ENCODE results near the gene MAMDC2. TPM values are rescaled to one million over a fixed set of nuclear protein-coding genes. Genes with fewer than 3 reads are reported as not detected.

The MAMDC2 gene
- total RNA-seq, 1 experiment from 2014 or later: 4.6 TPM

DNA sequence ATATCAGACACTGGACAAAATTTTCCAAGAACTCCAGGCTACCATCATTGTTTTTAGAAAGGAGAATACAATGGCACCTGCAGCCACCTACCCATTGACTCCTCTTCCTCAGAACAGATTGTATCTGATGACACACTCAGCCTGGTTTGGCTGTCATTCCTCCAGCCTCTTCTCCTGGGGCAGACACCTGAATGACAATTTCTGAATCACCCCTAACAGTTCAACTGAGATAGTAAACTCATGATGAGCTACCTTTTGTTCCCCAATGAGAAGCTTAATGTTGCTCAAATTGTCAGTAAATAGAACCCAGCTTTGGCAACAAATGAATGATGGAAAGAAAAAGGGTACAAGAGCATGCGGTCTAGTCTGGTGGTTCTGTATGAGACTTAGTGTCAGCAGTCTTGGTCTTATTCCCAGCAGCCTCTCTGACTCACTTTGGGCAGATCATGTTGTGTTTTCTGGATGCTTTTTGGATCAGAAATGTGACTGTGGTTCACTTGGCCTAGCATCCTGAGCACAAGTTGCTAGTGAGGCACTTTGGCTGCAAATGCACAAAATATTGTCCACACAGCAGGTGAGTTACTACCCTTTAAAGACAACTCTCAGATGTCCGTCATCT, 78.3 kb downstream of the MAMDC2 start:
- Histone ChIP-seq H3K56ac (ENCODE audit: insufficient read length, low read depth, low read length) (no peak overlapping the region), H4K8ac (replicated peaks; ENCODE audit: insufficient read length, low read depth, low read length) (no peak overlapping the region), H3K23me2 (ENCODE audit: insufficient read length, low read depth, low read length, poor library complexity, severe bottlenecking) (no peaks in the 10 kb centered on the region), H3T11ph (ENCODE audit: low read length) (no peak overlapping the region), H2BK15ac (ENCODE audit: low read depth, low read length) (no peak overlapping the region), H3K9me3 (ENCODE audit: control insufficient read depth, low read depth, low read length) (no peaks in the 10 kb centered on the region), H2BK20ac (ENCODE audit: low read depth, low read length, poor library complexity, severe bottlenecking) (no peak overlapping the region), H3K4me1 (ENCODE audit: insufficient read depth, low read length) (peaks cover 3% of the 10 kb centered on the region; the same call in 1 of the 2 replicates), H3K23ac (ENCODE audit: insufficient read length, low read depth, low read length) (no peak overlapping the region), H2BK12ac (ENCODE audit: insufficient read length, low read depth, low read length) (no peak overlapping the region), H3K4ac (ENCODE audit: low read depth, low read length) (no peak overlapping the region), H2BK120ac (ENCODE audit: low read depth, low read length, poor library complexity, severe bottlenecking) (no peak overlapping the region), H3K14ac (ENCODE audit: insufficient read depth, low read length) (no peak overlapping the region), H2BK5ac (ENCODE audit: insufficient read length, low read length) (no peak overlapping the region), H2AK5ac (ENCODE audit: insufficient read length, low read length) (no peak overlapping the region), H4K20me1 (ENCODE audit: control insufficient read depth, insufficient read depth, insufficient read length) (no peaks in the 10 kb centered on the region), H3K18ac (ENCODE audit: insufficient read length, low read depth, low read length) (no peak overlapping the region), H3K79me1 (ENCODE audit: insufficient read depth, low read depth, low read length, poor library complexity, severe bottlenecking) (no peaks in the 10 kb centered on the region), H4K5ac (ENCODE audit: insufficient read length, low read depth, low read length) (no peak overlapping the region), H3K4me2 (ENCODE audit: insufficient read depth, insufficient read length, low read length) (no peak overlapping the region), H3K79me2 (ENCODE audit: insufficient read depth, low read length) (no peaks in the 10 kb centered on the region), H3K27me3 (ENCODE audit: insufficient read depth, low read length) (no peaks in the 10 kb centered on the region), H3K27ac (ENCODE audit: insufficient read length, low read depth, low read length) (no peak overlapping the region), H4K91ac (ENCODE audit: insufficient read length, low read depth, low read length) (no peak overlapping the region), H2AFZ (ENCODE audit: low read length) (no peak overlapping the region), H3K9ac (ENCODE audit: extremely low read depth, insufficient read length, low read length) (no peak overlapping the region)
- Mint-ChIP-seq H3K9me3 (no peaks in the 10 kb centered on the region), H3K27me3 (ENCODE audit: low read depth) (no peaks in the 10 kb centered on the region), H3K4me1 (peaks cover 17 to 18% of the 10 kb centered on the region in 2 experiments), H3K4me3 (no peak overlapping the region), H3K27ac (no peak overlapping the region), H3K36me3 (ENCODE audit: insufficient read depth in 1 of 3, low read depth in 3 of 3) (peaks cover 3 to 7% (median 4%) of the 10 kb centered on the region in 3 experiments; a peak in 5 of 7 replicates)
- no CpG with 5 or more reads among the region's 2 CpGs for WGBS (ENCODE audit: extremely low coverage, insufficient read length, low lambda C conversion rate)
- DNase-seq: no peak
- TF ChIP-seq, protein P1, sequence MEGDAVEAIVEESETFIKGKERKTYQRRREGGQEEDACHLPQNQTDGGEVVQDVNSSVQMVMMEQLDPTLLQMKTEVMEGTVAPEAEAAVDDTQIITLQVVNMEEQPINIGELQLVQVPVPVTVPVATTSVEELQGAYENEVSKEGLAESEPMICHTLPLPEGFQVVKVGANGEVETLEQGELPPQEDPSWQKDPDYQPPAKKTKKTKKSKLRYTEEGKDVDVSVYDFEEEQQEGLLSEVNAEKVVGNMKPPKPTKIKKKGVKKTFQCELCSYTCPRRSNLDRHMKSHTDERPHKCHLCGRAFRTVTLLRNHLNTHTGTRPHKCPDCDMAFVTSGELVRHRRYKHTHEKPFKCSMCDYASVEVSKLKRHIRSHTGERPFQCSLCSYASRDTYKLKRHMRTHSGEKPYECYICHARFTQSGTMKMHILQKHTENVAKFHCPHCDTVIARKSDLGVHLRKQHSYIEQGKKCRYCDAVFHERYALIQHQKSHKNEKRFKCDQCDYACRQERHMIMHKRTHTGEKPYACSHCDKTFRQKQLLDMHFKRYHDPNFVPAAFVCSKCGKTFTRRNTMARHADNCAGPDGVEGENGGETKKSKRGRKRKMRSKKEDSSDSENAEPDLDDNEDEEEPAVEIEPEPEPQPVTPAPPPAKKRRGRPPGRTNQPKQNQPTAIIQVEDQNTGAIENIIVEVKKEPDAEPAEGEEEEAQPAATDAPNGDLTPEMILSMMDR (conservative IDR thresholded peaks at IDR 0.05): no peak
